HepG2 (cell line): ENCODE measurements around the gene MINDY1. TPM values are rescaled to one million over a fixed set of nuclear protein-coding genes. Genes with fewer than 3 reads are reported as not detected.

Experiments used
- ATAC-seq: fragments of 200-7000 bp; cut with Tn5 transposase; 3 replicates; pipeline ENCODE4 v1.9.1; 2020; ENCODE audit warnings: mild to moderate bottlenecking, moderate library complexity
- BruUV-seq: library from RNA; stranded (reverse); fragments of 400-500 nt; replicated peaks from 2 replicates; lab custom pipeline; 2021; lab: Mats Ljungman, UMichigan
- CTCF ChIA-PET: fragments of 300-600 bp; formaldehyde crosslinking; extraction: SDS; loops from one replicate; lab custom pipeline; 2021; ENCODE audit warnings: low total read pairs, inconsistent platforms, low intra/inter-chr PET ratio; lab: Yijun Ruan, JAX
- POLR2A ChIA-PET: fragments of 350-600 bp; sonication (Branson Sonifier 250); formaldehyde crosslinking; loops from one replicate; lab custom pipeline; 2020; ENCODE audit warnings: antibody characterized with exemption, inconsistent platforms; lab: Yijun Ruan, JAX
- DNase-seq: peaks from one replicate; pipeline ENCODE4 v3.0.0-alpha.2; 2015; ENCODE audit warnings: low spot score
- FAIRE-seq: peaks from 3 replicates; lab custom pipeline; 2011; peaks lifted over from hg19 to GRCh38; lab: Jason Lieb, UNC
- H2AFZ ChIP-seq: one replicate; pipeline ENCODE4 v1.6.1; 2011; ENCODE audit warnings: low read length, inconsistent platforms
- H3K27ac ChIP-seq: fragments of 300-600 bp; 3 replicates; pipeline ENCODE4 v1.8.0; 2011; ENCODE audit warnings: mixed run types, mild to moderate bottlenecking, mixed read lengths, low read length, inconsistent platforms; ENCODE audit not compliant: insufficient read depth; ENCODE audit errors: extremely low read length
- H3K27me3 ChIP-seq, 2 experiments: fragments of 200-600 bp in 1 of 2; 2 replicates in 1 of 2; 3 replicates in 1 of 2; pipeline versions ENCODE4 v1.6.0 to v1.8.0; 2011; ENCODE audit warnings: low read length in 2 of 2, mild to moderate bottlenecking in 2 of 2, moderate library complexity in 2 of 2, inconsistent platforms in 1 of 2; ENCODE audit not compliant: insufficient read depth in 2 of 2, control insufficient read depth in 1 of 2
- H3K36me3 ChIP-seq, 2 experiments: fragments of 200-600 bp in 1 of 2; replicated peaks in 1 of 2; 2 replicates in 1 of 2; 3 replicates in 1 of 2; pipeline versions ENCODE4 v1.5.1 to v1.8.0; 2011; ENCODE audit warnings: low read length in 2 of 2, inconsistent platforms in 1 of 2; ENCODE audit not compliant: insufficient read depth in 2 of 2, control insufficient read depth in 1 of 2
- H3K4me1 ChIP-seq: 2 replicates; pipeline ENCODE4 v1.5.1; 2012; ENCODE audit warnings: low read length, inconsistent platforms; ENCODE audit not compliant: insufficient read depth
- H3K4me2 ChIP-seq: 2 replicates; pipeline ENCODE4 v1.6.0; 2011; ENCODE audit warnings: low read depth, low read length, inconsistent platforms
- H3K4me3 ChIP-seq, 3 experiments: fragments of 200-600 bp in 1 of 3; sonication (generic), shearing (Covaris generic) in 1 of 3; replicated peaks in 1 of 3; 2 replicates each; pipeline ENCODE4 v1.5.1; 2011 to 2016; ENCODE audit warnings: low read length in 3 of 3, inconsistent platforms in 2 of 3, low read depth in 2 of 3, mild to moderate bottlenecking in 2 of 3, control low read depth in 1 of 3, mixed read lengths in 1 of 3; ENCODE audit not compliant: insufficient read depth in 1 of 3
- H3K79me2 ChIP-seq: one replicate; pipeline ENCODE4 v1.6.1; 2011; ENCODE audit warnings: low read length, inconsistent platforms; ENCODE audit not compliant: insufficient read depth
- H3K9ac ChIP-seq: 2 replicates; pipeline ENCODE4 v1.6.0; 2011; ENCODE audit warnings: mild to moderate bottlenecking, low read depth, low read length, inconsistent platforms; ENCODE audit not compliant: insufficient read depth
- H3K9me3 ChIP-seq: 2 replicates; pipeline ENCODE4 v1.5.1; 2012; ENCODE audit warnings: mild to moderate bottlenecking, low read length
- H4K20me1 ChIP-seq: 2 replicates; pipeline ENCODE4 v1.6.0; 2011; ENCODE audit warnings: inconsistent platforms, mild to moderate bottlenecking, low read length, moderate library complexity; ENCODE audit not compliant: insufficient read depth
- ARID3A ChIP-seq: IDR thresholded peaks from 2 replicates; pipeline ENCODE4 v1.6.1; 2012; ENCODE audit warnings: low read depth, low read length, improper control_type of control experiment
- ASH2L ChIP-seq: fragments of 300-600, 200-600 bp; sonication (generic); IDR thresholded peaks from 2 replicates; pipeline ENCODE4 v1.7.0; 2017; ENCODE audit warnings: low read depth, mild to moderate bottlenecking, moderate library complexity, mixed read lengths, low read length; ENCODE audit not compliant: insufficient read length
- DNMT3B ChIP-seq: conservative IDR thresholded peaks from 2 replicates; pipeline ENCODE4 v1.6.1; 2016; ENCODE audit warnings: missing biosample characterization, control low read depth
- FOXO1 ChIP-seq: sonication (generic); formaldehyde crosslinking; IDR thresholded peaks from 2 replicates; pipeline ENCODE4 v1.4.0; 2020; ENCODE audit warnings: missing genetic modification reagents
- GABPB1 ChIP-seq: IDR thresholded peaks from 2 replicates; pipeline ENCODE4 v1.6.1; 2016; ENCODE audit warnings: mild to moderate bottlenecking, missing genetic modification reagents, moderate library complexity, missing compliant biosample characterization
- HNF4A ChIP-seq: sonication (generic); formaldehyde crosslinking; IDR thresholded peaks from 2 replicates; pipeline ENCODE4 v1.4.0; 2020; ENCODE audit warnings: missing genetic modification reagents
- PAF1 ChIP-seq: IDR thresholded peaks from 2 replicates; pipeline ENCODE4 v1.6.1; 2016; ENCODE audit warnings: missing genetic modification reagents, missing compliant biosample characterization
- SAP130 ChIP-seq: IDR thresholded peaks from 2 replicates; pipeline ENCODE4 v1.6.1; 2016; ENCODE audit warnings: low read depth
- SPEN ChIP-seq: sonication (generic); formaldehyde crosslinking; IDR thresholded peaks from 2 replicates; pipeline ENCODE4 v1.5.1; 2020; ENCODE audit warnings: low read depth, mild to moderate bottlenecking, missing genetic modification reagents
- ZEB1 ChIP-seq: IDR thresholded peaks from 2 replicates; pipeline ENCODE4 v1.6.1; 2012; ENCODE audit warnings: mild to moderate bottlenecking, low read depth, inconsistent platforms; ENCODE audit not compliant: insufficient replicate concordance
- ZFX ChIP-seq: sonication (generic); formaldehyde crosslinking; IDR thresholded peaks from 2 replicates; pipeline ENCODE4 v1.4.0; 2020; ENCODE audit warnings: mild to moderate bottlenecking, low read depth, missing genetic modification reagents, moderate library complexity
- ZNF12 ChIP-seq: sonication (generic); formaldehyde crosslinking; IDR thresholded peaks from 2 replicates; pipeline ENCODE4 v1.5.0; 2020; ENCODE audit warnings: missing genetic modification reagents
- ZNF878 ChIP-seq: sonication (generic); formaldehyde crosslinking; IDR thresholded peaks from 2 replicates; pipeline ENCODE4 v1.8.1; 2023; ENCODE audit warnings: mild to moderate bottlenecking, missing genetic modification reagents, moderate library complexity
- WGBS: methylation state at CpG from one replicate; pipeline ENCODE4 v1.1.6; 2017; ENCODE audit warnings: low lambda C conversion rate; 5-methylcytosine and 5-hydroxymethylcytosine counted together
- in situ Hi-C: cut with HindIII; loops from 2 replicates; pipeline ENCODE4 v1.10.0; 2017; ENCODE audit warnings: low pct_unique_long_range_greater_than_20kb; ENCODE audit not compliant: extremely low pct_ligation_motif_present
- intact Hi-C: fragments of 100-400 bp; cut with micrococcal nuclease; formaldehyde crosslinking; loops from one replicate; pipeline ENCODE4 v1.10.0; 2022; ENCODE audit not compliant: unreplicated experiment
- polyA plus RNA-seq, 8 experiments: library from polyadenylated mRNA; depleted of rRNA in 3 of 8; stranded (reverse) in 7 of 8; unstranded in 1 of 8; fragments of >200 nt; fragmentation: Illumina TruSeq in 4 of 8; extraction: Trizol in 4 of 8; gene quantifications; 2 replicates each; pipeline versions ENCODE4 v1.2.1 to v1.2.3, GENCODE V29; 2011 to 2016; ENCODE audit warnings: low read depth in 4 of 8, missing spikeins in 1 of 8, mixed read lengths in 1 of 8; ENCODE audit not compliant: insufficient read depth in 1 of 8
- total RNA-seq, 5 experiments: library from RNA; depleted of rRNA; stranded (reverse); fragments of >200 nt; fragmentation: Illumina TruSeq; extraction: Trizol; gene quantifications; 2 replicates each; pipeline ENCODE4 v1.2.3, GENCODE V29; 2016; ENCODE audit warnings: low read depth in 1 of 5
- TF ChIP-seq, protein P1 (sequence below): IDR thresholded peaks from 2 replicates; pipeline ENCODE4 v1.6.1; 2018; ENCODE audit warnings: missing genetic modification reagents, mild to moderate bottlenecking, missing compliant biosample characterization

Gene MINDY1
- total and polyA plus RNA-seq, 2 of the 13 experiments (the other 11 are each of a cell fraction or from before 2014, with no cell fraction given): 11.1 to 15.0 TPM

DNA sequence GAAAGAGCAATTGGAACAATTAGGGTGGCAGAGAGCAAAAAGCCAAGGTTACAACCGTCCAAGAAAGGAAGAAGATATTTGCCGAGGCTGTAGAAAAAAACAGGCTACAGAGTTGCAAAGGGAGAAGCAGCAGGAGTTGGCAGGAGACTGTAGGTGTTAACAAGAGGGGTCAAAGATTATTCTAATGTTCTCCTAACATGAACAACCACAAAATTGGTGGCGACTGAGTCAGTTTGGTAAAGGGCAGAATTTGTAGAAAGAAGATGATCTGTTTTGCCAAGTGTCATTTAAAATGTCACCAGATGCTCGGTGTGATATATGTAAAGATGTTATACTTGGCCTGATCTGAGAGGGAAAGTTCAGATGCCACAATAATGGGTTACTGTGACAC is 1.1 kb upstream of the MINDY1 start (continued):
- TF ChIP-seq, protein P1, sequence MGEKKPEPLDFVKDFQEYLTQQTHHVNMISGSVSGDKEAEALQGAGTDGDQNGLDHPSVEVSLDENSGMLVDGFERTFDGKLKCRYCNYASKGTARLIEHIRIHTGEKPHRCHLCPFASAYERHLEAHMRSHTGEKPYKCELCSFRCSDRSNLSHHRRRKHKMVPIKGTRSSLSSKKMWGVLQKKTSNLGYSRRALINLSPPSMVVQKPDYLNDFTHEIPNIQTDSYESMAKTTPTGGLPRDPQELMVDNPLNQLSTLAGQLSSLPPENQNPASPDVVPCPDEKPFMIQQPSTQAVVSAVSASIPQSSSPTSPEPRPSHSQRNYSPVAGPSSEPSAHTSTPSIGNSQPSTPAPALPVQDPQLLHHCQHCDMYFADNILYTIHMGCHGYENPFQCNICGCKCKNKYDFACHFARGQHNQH (CRISPR knock-in tag): no peak
- TF ChIP-seq ASH2L (peak; percentile 57), HNF4A (CRISPR knock-in tag) (0 out of 2 replicates have a peak, but pooled peaks have one; percentile 5), ARID3A (0 out of 2 replicates have a peak, but pooled peaks have one; percentile 30)

DNA sequence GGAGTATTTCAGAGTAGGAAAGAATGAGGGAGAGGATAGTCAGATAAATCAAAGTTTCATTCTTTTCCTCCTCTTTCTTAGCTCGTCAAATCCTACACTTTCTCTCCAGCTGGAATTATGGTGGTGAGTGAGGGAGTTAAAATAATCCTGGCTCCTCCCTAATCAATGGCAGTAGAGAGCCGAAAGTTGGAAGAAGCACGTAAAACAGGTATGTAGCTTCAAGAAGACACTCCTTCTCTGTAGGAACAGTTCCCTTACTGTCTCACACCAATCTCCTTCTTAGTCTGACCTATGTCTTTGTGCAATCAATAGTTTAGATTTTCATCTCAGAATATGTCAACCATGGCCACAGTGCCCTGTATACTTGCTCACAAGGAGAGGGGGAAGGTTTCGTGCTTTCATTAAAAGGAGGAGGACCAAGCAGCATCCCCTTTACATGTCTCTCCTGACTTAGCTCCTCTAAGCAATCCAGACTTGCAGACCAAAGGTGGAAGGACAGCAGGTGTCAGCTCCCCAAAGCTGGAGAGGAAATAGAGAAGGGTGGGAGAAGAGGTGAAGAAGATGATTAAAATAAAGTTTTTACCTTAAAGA is 878 bp downstream of the MINDY1 start:
- Histone ChIP-seq H3K4me2 (peak overlapping the region; percentile 99), H3K27me3 (no peaks in the 10 kb centered on the region; a peak in 1 of 5 replicates), H3K9me3 (no peaks in the 10 kb centered on the region), H3K79me2 (peaks cover 34% of the 10 kb centered on the region), H3K36me3 (peaks cover 1 to 12% of the 10 kb centered on the region in 2 experiments; a peak in 3 of 5 replicates), H3K9ac (peak overlapping the region; percentile 98), H2AFZ (no peak overlapping the region), H4K20me1 (no peaks in the 10 kb centered on the region), H3K4me3 (peak overlapping the region; percentile 61 to 99 (median 69)), H3K27ac (peak overlapping the region; percentile 100), H3K4me1 (peaks cover 74% of the 10 kb centered on the region)
- intact Hi-C loops: loop anchor here (1.0 to 5.0 kb wide), 3 partner anchors 25 to 41 kb away; partner anchors contain the start of genes C1orf56 and CERS2
- POLR2A ChIA-PET: interaction anchor here (0.6 to 9.1 kb wide), 21 partner anchors 10 to 490 kb away, joined by 3 to 150 read pairs (median 4); partner anchors contain the start of genes ANXA9, C1orf56, CERS2 and ENSA
- ATAC-seq (no peak), FAIRE-seq (no peak), DNase-seq (no peak)
- CTCF ChIA-PET: interaction anchor here (2.3 kb wide), 1 partner anchor 27 kb away, joined by 22 read pairs; no protein-coding TSS in a partner anchor
- 0% methylated on average over 4 of the region's 4 CpGs for WGBS
- BruUV-seq: no TSS peak
- TF ChIP-seq ZFX (CRISPR knock-in tag) (no peak), PAF1 (CRISPR knock-in tag) (no peak), SAP130 (peak; percentile 1; the same call in 1 of the 2 replicates), FOXO1 (CRISPR knock-in tag) (no peak), ZNF878 (CRISPR knock-in tag) (0 out of 2 replicates have a peak, but pooled peaks have one; percentile 18), ZNF12 (CRISPR knock-in tag) (no peak), GABPB1 (no peak), SPEN (CRISPR knock-in tag) (peak; percentile 10; the same call in 1 of the 2 replicates), DNMT3B (CRISPR knock-in tag) (0 out of 2 replicates have a peak, but pooled peaks have one; percentile 28), ZEB1 (peak; percentile 27)
- in situ Hi-C loops: no loop called here
